ENCODE results near the gene PUM2.

- TF ChIP-seq POLR2A (IDR thresholded peaks at IDR 0.05) (no peak), CTCF (IDR thresholded peaks at IDR 0.05) (no peak)
Measured at GRCh38 chr2:20307311-20307710, 43.3 kb downstream of the PUM2 start.

Measured in sigmoid colon (tissue), 3 donors.